Measurements from ENCODE around the gene TXNRD3.

The TXNRD3 gene

GRCh38 chr3:126658584-126658983, 3.7 kb upstream of the TXNRD3 start:
- Histone ChIP-seq H3K36me3 (ENCODE audit: insufficient read depth, insufficient read length, low read length) (no peaks in the 10 kb centered on the region), H3K9ac (ENCODE audit: insufficient read length, low read depth) (no peak overlapping the region), H3K4me1 (ENCODE audit: insufficient read depth, insufficient read length) (peaks cover 15% of the 10 kb centered on the region), H3K4me3 (ENCODE audit: insufficient read length, low read depth) (no peak overlapping the region), H3K27me3 (ENCODE audit: insufficient read depth, insufficient read length) (peaks cover 36% of the 10 kb centered on the region), H3K9me3 (ENCODE audit: insufficient read depth, low read length) (peaks cover 18% of the 10 kb centered on the region; the same call in 1 of the 2 replicates)
- TF ChIP-seq ZNF274 (IDR thresholded peaks at IDR 0.05; ENCODE audit: low read depth, low read length), result no peak
- no peak for TF ChIP-seq YY1 (IDR thresholded peaks at IDR 0.05; ENCODE audit: insufficient read depth, insufficient read length)
- TF ChIP-seq SUZ12 (IDR thresholded peaks at IDR 0.05; ENCODE audit: extremely low read depth, insufficient read depth, insufficient read length), result no peak
- no peak for DNase-seq (ENCODE audit: low read depth, low spot score)

- Histone ChIP-seq H3K4me1 (ENCODE audit: insufficient read depth, insufficient read length) (peaks cover 8% of the 10 kb centered on the region), H3K9me3 (ENCODE audit: insufficient read depth, low read length) (peaks cover 18% of the 10 kb centered on the region; the same call in 1 of the 2 replicates), H3K9ac (ENCODE audit: insufficient read length, low read depth) (no peak overlapping the region), H3K36me3 (ENCODE audit: insufficient read depth, insufficient read length, low read length) (no peaks in the 10 kb centered on the region), H3K27me3 (ENCODE audit: insufficient read depth, insufficient read length) (peaks cover 40% of the 10 kb centered on the region), H3K4me3 (ENCODE audit: insufficient read length, low read depth) (no peak overlapping the region)
- no peak for DNase-seq (ENCODE audit: low read depth, low spot score)
- no peak for TF ChIP-seq YY1 (IDR thresholded peaks at IDR 0.05; ENCODE audit: insufficient read depth, insufficient read length)
- TF ChIP-seq ZNF274 (IDR thresholded peaks at IDR 0.05; ENCODE audit: low read depth, low read length), result no peak
- TF ChIP-seq SUZ12 (IDR thresholded peaks at IDR 0.05; ENCODE audit: extremely low read depth, insufficient read depth, insufficient read length), result no peak
Observed at GRCh38 chr3:126657901-126658300, 3.0 kb upstream of the TXNRD3 start.

- no peak overlapping the region for H3K9ac ChIP-seq (ENCODE audit: insufficient read length, low read depth)
- H3K36me3 ChIP-seq (ENCODE audit: insufficient read depth, insufficient read length, low read length), result no peaks in the 10 kb centered on the region
- H3K27me3 ChIP-seq (ENCODE audit: insufficient read depth, insufficient read length), result peaks cover 40% of the 10 kb centered on the region
- peaks cover 18% of the 10 kb centered on the region; the same call in 1 of the 2 replicates for H3K9me3 ChIP-seq (ENCODE audit: insufficient read depth, low read length)
- no peak for DNase-seq (ENCODE audit: low read depth, low spot score)
- H3K4me1 ChIP-seq (ENCODE audit: insufficient read depth, insufficient read length), result no peaks in the 10 kb centered on the region
- H3K4me3 ChIP-seq (ENCODE audit: insufficient read length, low read depth), result no peak overlapping the region
- TF ChIP-seq YY1 (IDR thresholded peaks at IDR 0.05; ENCODE audit: insufficient read depth, insufficient read length) (no peak), ZNF274 (IDR thresholded peaks at IDR 0.05; ENCODE audit: low read depth, low read length) (no peak), SUZ12 (IDR thresholded peaks at IDR 0.05; ENCODE audit: extremely low read depth, insufficient read depth, insufficient read length) (no peak)
Observed at GRCh38 chr3:126656371-126657134, 1.6 kb upstream of the TXNRD3 start.

GRCh38 chr3:126655887-126656286, 963 bp upstream of the TXNRD3 start:
- Histone ChIP-seq H3K27me3 (ENCODE audit: insufficient read depth, insufficient read length) (peaks cover 40% of the 10 kb centered on the region), H3K4me3 (ENCODE audit: insufficient read length, low read depth) (no peak overlapping the region), H3K9me3 (ENCODE audit: insufficient read depth, low read length) (peaks cover 13% of the 10 kb centered on the region; the same call in 1 of the 2 replicates), H3K36me3 (ENCODE audit: insufficient read depth, insufficient read length, low read length) (no peaks in the 10 kb centered on the region), H3K4me1 (ENCODE audit: insufficient read depth, insufficient read length) (no peaks in the 10 kb centered on the region), H3K9ac (ENCODE audit: insufficient read length, low read depth) (no peak overlapping the region)
- TF ChIP-seq ZNF274 (IDR thresholded peaks at IDR 0.05; ENCODE audit: low read depth, low read length) (no peak), YY1 (IDR thresholded peaks at IDR 0.05; ENCODE audit: insufficient read depth, insufficient read length) (no peak), SUZ12 (IDR thresholded peaks at IDR 0.05; ENCODE audit: extremely low read depth, insufficient read depth, insufficient read length) (no peak)
- DNase-seq (ENCODE audit: low read depth, low spot score), result no peak

GRCh38 chr3:126649556-126650092, 5.3 kb downstream of the TXNRD3 start:
- Histone ChIP-seq H3K36me3 (ENCODE audit: insufficient read depth, insufficient read length, low read length) (peaks cover 5% of the 10 kb centered on the region), H3K27me3 (ENCODE audit: insufficient read depth, insufficient read length) (peaks cover 15% of the 10 kb centered on the region), H3K4me3 (ENCODE audit: insufficient read length, low read depth) (no peak overlapping the region), H3K9me3 (ENCODE audit: insufficient read depth, low read length) (no peaks in the 10 kb centered on the region), H3K4me1 (ENCODE audit: insufficient read depth, insufficient read length) (no peaks in the 10 kb centered on the region), H3K9ac (ENCODE audit: insufficient read length, low read depth) (no peak overlapping the region)
- no peak for DNase-seq (ENCODE audit: low read depth, low spot score)
- no peak for TF ChIP-seq YY1 (IDR thresholded peaks at IDR 0.05; ENCODE audit: insufficient read depth, insufficient read length)
- TF ChIP-seq SUZ12 (IDR thresholded peaks at IDR 0.05; ENCODE audit: extremely low read depth, insufficient read depth, insufficient read length), result no peak
- no peak for TF ChIP-seq ZNF274 (IDR thresholded peaks at IDR 0.05; ENCODE audit: low read depth, low read length)

GRCh38 chr3:126646674-126647073, 8.2 kb downstream of the TXNRD3 start:
- Histone ChIP-seq H3K4me1 (ENCODE audit: insufficient read depth, insufficient read length) (no peaks in the 10 kb centered on the region), H3K9ac (ENCODE audit: insufficient read length, low read depth) (no peak overlapping the region), H3K4me3 (ENCODE audit: insufficient read length, low read depth) (no peak overlapping the region), H3K36me3 (ENCODE audit: insufficient read depth, insufficient read length, low read length) (peaks cover 12% of the 10 kb centered on the region), H3K9me3 (ENCODE audit: insufficient read depth, low read length) (no peaks in the 10 kb centered on the region), H3K27me3 (ENCODE audit: insufficient read depth, insufficient read length) (no peaks in the 10 kb centered on the region)
- DNase-seq (ENCODE audit: low read depth, low spot score), result no peak
- TF ChIP-seq YY1 (IDR thresholded peaks at IDR 0.05; ENCODE audit: insufficient read depth, insufficient read length), result no peak
- TF ChIP-seq SUZ12 (IDR thresholded peaks at IDR 0.05; ENCODE audit: extremely low read depth, insufficient read depth, insufficient read length), result no peak
- TF ChIP-seq ZNF274 (IDR thresholded peaks at IDR 0.05; ENCODE audit: low read depth, low read length), result no peak

GRCh38 chr3:126644615-126645014, 10.3 kb downstream of the TXNRD3 start:
- H3K4me1 ChIP-seq (ENCODE audit: insufficient read depth, insufficient read length), result no peaks in the 10 kb centered on the region
- no peak overlapping the region for H3K4me3 ChIP-seq (ENCODE audit: insufficient read length, low read depth)
- H3K9ac ChIP-seq (ENCODE audit: insufficient read length, low read depth), result no peak overlapping the region
- TF ChIP-seq SUZ12 (IDR thresholded peaks at IDR 0.05; ENCODE audit: extremely low read depth, insufficient read depth, insufficient read length) (no peak), ZNF274 (IDR thresholded peaks at IDR 0.05; ENCODE audit: low read depth, low read length) (no peak), YY1 (IDR thresholded peaks at IDR 0.05; ENCODE audit: insufficient read depth, insufficient read length) (no peak)
- no peak for DNase-seq (ENCODE audit: low read depth, low spot score)
- peaks cover 18% of the 10 kb centered on the region for H3K36me3 ChIP-seq (ENCODE audit: insufficient read depth, insufficient read length, low read length)
- H3K27me3 ChIP-seq (ENCODE audit: insufficient read depth, insufficient read length), result no peaks in the 10 kb centered on the region
- H3K9me3 ChIP-seq (ENCODE audit: insufficient read depth, low read length), result no peaks in the 10 kb centered on the region
